Smooth muscle cell (in vitro differentiated cells): ENCODE data around the gene CNOT9. TPM values are rescaled to one million over a fixed set of nuclear protein-coding genes. Genes with fewer than 3 reads are reported as not detected.
A peak's percentile ranks its signal among the peaks of the same experiment; 100 is the strongest.

Source experiments
- DNase-seq: peaks from one replicate; lab custom pipeline; 2025; ENCODE audit not compliant: unreplicated experiment; lab: John Stamatoyannopoulos, UW
- H2AFZ ChIP-seq: fragments of 200-600 bp; sonication (generic); 2 replicates; pipeline ENCODE4 v1.6.0; 2016; ENCODE audit warnings: antibody characterized with exemption, low read depth, mild to moderate bottlenecking
- H3F3A ChIP-seq: fragments of 200-600 bp; sonication (generic); 2 replicates; pipeline ENCODE4 v1.6.0; 2017; ENCODE audit warnings: antibody characterized with exemption, low read depth
- H3K27ac ChIP-seq: fragments of 200-600 bp; sonication (generic); 2 replicates; pipeline ENCODE4 v1.5.1; 2016; ENCODE audit warnings: low read depth, mild to moderate bottlenecking
- H3K27me3 ChIP-seq: fragments of 200-600 bp; sonication (generic); 2 replicates; pipeline ENCODE4 v1.6.1; 2016; ENCODE audit warnings: low read depth, mild to moderate bottlenecking
- H3K36me3 ChIP-seq: fragments of 200-600 bp; sonication (generic); 2 replicates; pipeline ENCODE4 v1.5.1; 2016; ENCODE audit warnings: low read depth
- H3K4me1 ChIP-seq: fragments of 200-600 bp; sonication (generic); 2 replicates; pipeline ENCODE4 v1.5.1; 2016; ENCODE audit warnings: low read depth
- H3K4me2 ChIP-seq: fragments of 200-600 bp; sonication (generic); 2 replicates; pipeline ENCODE4 v1.6.0; 2016; ENCODE audit warnings: mild to moderate bottlenecking
- H3K4me3 ChIP-seq: fragments of 200-600 bp; sonication (generic); 2 replicates; pipeline ENCODE4 v1.5.1; 2016; ENCODE audit warnings: mild to moderate bottlenecking
- H3K79me2 ChIP-seq: fragments of 200-600 bp; sonication (generic); 2 replicates; pipeline ENCODE4 v1.6.0; 2016; ENCODE audit warnings: low read depth, mild to moderate bottlenecking
- H3K9ac ChIP-seq: fragments of 200-600 bp; sonication (generic); 2 replicates; pipeline ENCODE4 v1.6.0; 2016; ENCODE audit warnings: low read depth
- H3K9me3 ChIP-seq: fragments of 200-600 bp; sonication (generic); replicated peaks from 2 replicates; pipeline ENCODE4 v1.5.1; 2016; ENCODE audit warnings: low read depth
- H4K20me1 ChIP-seq: fragments of 200-600 bp; sonication (generic); 2 replicates; pipeline ENCODE4 v1.6.0; 2016; ENCODE audit warnings: low read depth
- WGBS: methylation state at CpG from one replicate; pipeline ENCODE4 v1.1.7; 2016; ENCODE audit warnings: low lambda C conversion rate; 5-methylcytosine and 5-hydroxymethylcytosine counted together
- polyA plus RNA-seq: library from polyadenylated mRNA; unstranded; fragments of >200 nt; fragmentation: Nextera tagmentation; extraction: Ambion mirVana; gene quantifications from 2 replicates; pipeline ENCODE4 v1.2.1, GENCODE V29; 2016
- total RNA-seq: library from RNA; depleted of rRNA; stranded (reverse); fragments of >200 nt; gene quantifications from 2 replicates; pipeline ENCODE4 v1.2.3, GENCODE V29; 2014
- TF ChIP-seq, protein P1 (sequence below): fragments of 200-600 bp; sonication (generic); IDR thresholded peaks from 2 replicates; pipeline ENCODE4 v1.5.1; 2017; ENCODE audit warnings: borderline replicate concordance, mild to moderate bottlenecking, antibody characterized with exemption; ENCODE audit not compliant: insufficient read depth, poor library complexity, severe bottlenecking

Gene CNOT9
- total and polyA plus RNA-seq, 2 experiments from 2014 or later = 26.0 to 57.8 TPM

- Histone ChIP-seq H3K9ac (peak overlapping the region; percentile 91), H3K4me3 (peak overlapping the region; percentile 74), H3K36me3 (no peaks in the 10 kb centered on the region), H4K20me1 (peaks cover 23% of the 10 kb centered on the region), H3K4me2 (peak overlapping the region; percentile 88), H3K27ac (peak overlapping the region; percentile 87), H3F3A (no peaks in the 10 kb centered on the region), H3K79me2 (peaks cover 91% of the 10 kb centered on the region), H3K9me3 (no peaks in the 10 kb centered on the region), H3K4me1 (peaks cover 23% of the 10 kb centered on the region), H2AFZ (peak overlapping the region; percentile 94), H3K27me3 (no peaks in the 10 kb centered on the region)
- WGBS = 2% methylated on average over 16 of the region's 19 CpGs
- TF ChIP-seq, protein P1, sequence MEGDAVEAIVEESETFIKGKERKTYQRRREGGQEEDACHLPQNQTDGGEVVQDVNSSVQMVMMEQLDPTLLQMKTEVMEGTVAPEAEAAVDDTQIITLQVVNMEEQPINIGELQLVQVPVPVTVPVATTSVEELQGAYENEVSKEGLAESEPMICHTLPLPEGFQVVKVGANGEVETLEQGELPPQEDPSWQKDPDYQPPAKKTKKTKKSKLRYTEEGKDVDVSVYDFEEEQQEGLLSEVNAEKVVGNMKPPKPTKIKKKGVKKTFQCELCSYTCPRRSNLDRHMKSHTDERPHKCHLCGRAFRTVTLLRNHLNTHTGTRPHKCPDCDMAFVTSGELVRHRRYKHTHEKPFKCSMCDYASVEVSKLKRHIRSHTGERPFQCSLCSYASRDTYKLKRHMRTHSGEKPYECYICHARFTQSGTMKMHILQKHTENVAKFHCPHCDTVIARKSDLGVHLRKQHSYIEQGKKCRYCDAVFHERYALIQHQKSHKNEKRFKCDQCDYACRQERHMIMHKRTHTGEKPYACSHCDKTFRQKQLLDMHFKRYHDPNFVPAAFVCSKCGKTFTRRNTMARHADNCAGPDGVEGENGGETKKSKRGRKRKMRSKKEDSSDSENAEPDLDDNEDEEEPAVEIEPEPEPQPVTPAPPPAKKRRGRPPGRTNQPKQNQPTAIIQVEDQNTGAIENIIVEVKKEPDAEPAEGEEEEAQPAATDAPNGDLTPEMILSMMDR = no peak
- DNase-seq = no peak
Measured at GRCh38 chr2:218567797-218568189, 846 bp upstream of the CNOT9 start.

GRCh38 chr2:218569038-218569431 is 396 bp downstream of the CNOT9 start:
- TF ChIP-seq, protein P1 = no peak

GRCh38 chr2:218569661-218570500 is 1.2 kb downstream of the CNOT9 start:
- no peak for DNase-seq
- Histone ChIP-seq H3K4me3 (peak overlapping the region; percentile 74), H3K36me3 (no peaks in the 10 kb centered on the region), H3K4me1 (peaks cover 23% of the 10 kb centered on the region), H3K9me3 (no peaks in the 10 kb centered on the region), H3K27ac (peak overlapping the region; percentile 94), H3K4me2 (peak overlapping the region; percentile 88), H3K79me2 (peaks cover 94% of the 10 kb centered on the region), H4K20me1 (peaks cover 26% of the 10 kb centered on the region), H3K9ac (peak overlapping the region; percentile 94), H2AFZ (peak overlapping the region; percentile 73), H3K27me3 (no peaks in the 10 kb centered on the region), H3F3A (no peaks in the 10 kb centered on the region)
- WGBS = 8% methylated on average over 10 of the region's 10 CpGs
- TF ChIP-seq, protein P1 = no peak

More at GRCh38 chr2:218569038-218569431, 396 bp downstream of the CNOT9 start:
- Histone ChIP-seq H3K4me3 (peak overlapping the region; percentile 74), H3K4me2 (peak overlapping the region; percentile 88), H3K9ac (peak overlapping the region; percentile 94), H3K4me1 (peaks cover 23% of the 10 kb centered on the region), H3K79me2 (peaks cover 94% of the 10 kb centered on the region), H3K9me3 (no peaks in the 10 kb centered on the region), H3K36me3 (no peaks in the 10 kb centered on the region), H3K27ac (peak overlapping the region; percentile 94), H4K20me1 (peaks cover 26% of the 10 kb centered on the region), H2AFZ (peak overlapping the region; percentile 73), H3K27me3 (no peaks in the 10 kb centered on the region), H3F3A (no peaks in the 10 kb centered on the region)
- WGBS = under 1% methylated on average over 31 of the region's 31 CpGs
- peak; percentile 54 for DNase-seq
